Pancreas (tissue), 10 donors: ENCODE measurements around the gene HOMEZ. TPM values are rescaled to one million over a fixed set of nuclear protein-coding genes. Genes with fewer than 3 reads are reported as not detected.

Source experiments
- ATAC-seq, 4 donors: fragments of 200-7000 bp; cut with Tn5 transposase; one replicate each; pipeline versions ENCODE4 v1.8.0 to v1.9.1; 2020; ENCODE audit warnings: mild to moderate bottlenecking in 4 of 4, moderate library complexity in 4 of 4
- DNase-seq, 6 donors: peaks; one replicate each; pipeline ENCODE4 v3.0.0-alpha.2; 2020
- FAIRE-seq: peaks from 2 replicates; lab custom pipeline; 2012; peaks lifted over from hg19 to GRCh38; lab: Jason Lieb, UNC
- H3K27ac ChIP-seq, 4 donors: fragments of 200-600 bp; sonication (generic); 1 replicate in 3 of 4; 2 replicates in 1 of 4; pipeline versions ENCODE4 v1.5.0 to v1.8.0; 2020
- H3K27me3 ChIP-seq, 4 donors: fragments of 200-600 bp; one replicate each; pipeline ENCODE4 v1.8.0; 2021
- H3K36me3 ChIP-seq, 3 donors: fragments of 200-600 bp; sonication (generic) in 1 of 3; one replicate each; pipeline versions ENCODE4 v1.5.0 to v1.8.0; 2020 to 2021
- H3K4me1 ChIP-seq, 3 donors: fragments of 200-600 bp; one replicate each; pipeline ENCODE4 v1.8.0; 2021
- H3K4me3 ChIP-seq, 4 donors: fragments of 200-600 bp; sonication (generic) in 2 of 4; one replicate each; pipeline versions ENCODE4 v1.5.0 to v1.8.0; 2020 to 2021
- H3K9me3 ChIP-seq, 4 donors: fragments of 200-600 bp; one replicate each; pipeline ENCODE4 v1.8.0; 2021
- CTCF ChIP-seq, 4 donors: fragments of 200-600 bp; sonication (generic) in 3 of 4; IDR thresholded peaks; one replicate each; pipeline versions ENCODE4 v1.5.0 to v1.8.0; 2021; ENCODE audit warnings: antibody characterized with exemption in 4 of 4
- WGBS, 2 donors: extraction: QIAGEN DNeasy Blood & Tissue Kit; methylation state at CpG; one replicate each; pipeline ENCODE4 v1.1.7; 2013; 5-methylcytosine and 5-hydroxymethylcytosine counted together
- intact Hi-C, 3 donors: fragments of 100-400 bp; cut with DNase I; formaldehyde crosslinking; loops; one replicate each; pipeline versions ENCODE4 v1.11.1 to v1.14.2; 2022
- polyA plus RNA-seq, 2 donors: library from polyadenylated mRNA; stranded (reverse); fragments of 200-250 nt; gene quantifications; one replicate each; pipeline ENCODE4 v1.2.3, GENCODE V29; 2013
- total RNA-seq, 6 donors: library from RNA; stranded (reverse); fragmentation: NEBNext Ultra II Directional in 4 of 6; extraction: Animal tissue kit (Norgen Biotek cat#: 25700) in 4 of 6; gene quantifications; one replicate each; pipeline versions ENCODE4 v1.2.1 to v1.2.4, GENCODE V29; 2021 to 2023
- donor health status: healthy with polysubstance abuse.
- donor health status: DM: no; HTN: no; CAD: no; lungs with moderate emphysema.
- donor health status: DM: no; HTN: no; CAD: no.
- donor health status: control.
- donor health status: control.
- donor health status: Bipolar disorder and iron deficiency.
- donor health status: DM: yes; HTN: yes; CAD: no.
- donor health status: DM: no; HTN: no; CAD: no.
- donor health status: DM: no; HTN: no; CAD: no.
- donor health status: DM: yes; HTN: yes; CAD: no.

The HOMEZ gene
- total and polyA plus RNA-seq, 8 donors: 4.5 to 10.3 (median 5.7) TPM

DNA sequence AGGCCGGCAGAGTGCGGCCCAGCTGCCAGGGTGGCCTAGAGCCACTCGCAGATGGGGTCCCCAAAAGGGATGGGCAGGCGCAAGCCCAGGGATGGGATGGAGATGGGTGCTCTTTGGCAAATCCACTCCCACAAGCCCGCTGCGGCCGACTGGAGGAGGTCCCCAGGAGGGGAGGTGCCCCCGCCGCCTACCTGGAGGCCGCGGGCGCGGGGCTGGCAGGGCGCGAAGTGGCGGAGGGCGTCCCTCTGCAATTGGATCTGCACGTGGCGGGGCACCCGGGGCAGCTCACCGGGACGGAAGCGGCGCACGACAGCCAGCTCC lies 16.0 kb upstream of the HOMEZ start:
- no peak for TF ChIP-seq CTCF (IDR thresholded peaks at IDR 0.05)

DNA sequence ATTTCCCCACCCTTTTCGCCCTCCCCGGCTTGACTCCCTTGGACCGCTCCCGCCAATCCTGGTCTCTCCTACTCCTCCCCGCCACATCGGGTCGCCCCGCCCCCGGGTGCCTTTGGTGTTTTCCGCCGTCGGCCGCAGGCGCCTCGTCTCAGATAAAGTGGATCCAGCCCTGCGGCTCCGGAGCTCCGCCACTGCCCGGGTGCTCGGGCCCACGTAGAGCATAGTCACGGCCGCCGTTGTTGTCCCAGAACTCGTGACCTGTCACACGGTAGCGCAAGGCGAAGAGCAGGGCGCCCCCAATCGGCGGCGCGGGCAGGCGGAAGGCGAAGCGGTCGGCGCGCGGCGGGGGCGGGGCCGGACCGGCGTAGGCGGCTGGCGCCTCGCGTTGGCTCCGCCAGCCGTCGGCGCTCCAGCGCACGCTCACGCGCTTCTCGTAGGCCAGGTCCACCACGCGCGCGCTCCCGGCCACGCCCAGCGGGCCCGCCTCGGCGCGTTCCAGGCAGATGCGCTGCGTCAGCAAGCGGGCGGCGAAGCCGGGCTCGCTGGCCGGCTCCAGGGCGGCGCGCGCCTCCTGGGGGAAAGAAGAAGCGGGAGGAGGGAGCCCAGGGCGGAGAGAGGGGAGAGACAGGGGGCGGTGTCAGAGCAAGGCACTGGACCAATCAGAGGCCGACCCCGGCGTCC lies 15.5 kb upstream of the HOMEZ start:
- H3K4me3 ChIP-seq: peak overlapping the region; percentile 54 to 82 (median 68)
- DNase-seq (peak; percentile 97 to 99 (median 99)), ATAC-seq (peak; percentile 79 to 85 (median 84)), FAIRE-seq (no peak)
- no peaks in the 10 kb centered on the region for H3K36me3 ChIP-seq
- intact Hi-C loops: no loop called here
- H3K4me1 ChIP-seq: peaks cover 6 to 16% (median 9%) of the 10 kb centered on the region in 3 donors
- H3K9me3 ChIP-seq: no peaks in the 10 kb centered on the region
- 0 to 1% methylated on average over 60 to 86 of the region's 87 CpGs for WGBS, 2 donors
- peak; percentile 48 to 57 (median 52) for TF ChIP-seq CTCF (IDR thresholded peaks at IDR 0.05)
- H3K27me3 ChIP-seq: no peaks in the 10 kb centered on the region
- peak overlapping the region; percentile 95 to 98 (median 98) for H3K27ac ChIP-seq

More for the DNA sequence above, 16.0 kb upstream of the HOMEZ start:
- peak overlapping the region; percentile 95 to 98 (median 98) for H3K27ac ChIP-seq
- H3K9me3 ChIP-seq: no peaks in the 10 kb centered on the region
- DNase-seq (no peak), ATAC-seq (peak; percentile 5 to 24 (median 9)), FAIRE-seq (no peak)
- H3K36me3 ChIP-seq: no peaks in the 10 kb centered on the region
- H3K4me1 ChIP-seq: peaks cover 6 to 16% (median 9%) of the 10 kb centered on the region in 3 donors
- H3K4me3 ChIP-seq: peak overlapping the region; percentile 54 to 82 (median 68)
- intact Hi-C loops: no loop called here
- H3K27me3 ChIP-seq: no peaks in the 10 kb centered on the region
- WGBS, 2 donors: 0 to 1% methylated on average over 15 to 25 of the region's 25 CpGs

- peaks cover under 1 to 11% (median 3%) of the 10 kb centered on the region in 3 donors for H3K4me1 ChIP-seq
- H3K4me3 ChIP-seq: peak overlapping the region; percentile 29 to 82 (median 66)
- no peaks in the 10 kb centered on the region for H3K27me3 ChIP-seq
- H3K9me3 ChIP-seq: no peaks in the 10 kb centered on the region
- 1% methylated on average over 13 of the region's 13 CpGs for WGBS, 2 donors
- TF ChIP-seq CTCF (IDR thresholded peaks at IDR 0.05): no peak
- ATAC-seq (no peak), DNase-seq (peak in 3 of 6 donors; percentile 45 to 52 (median 50)), FAIRE-seq (no peak)
- H3K27ac ChIP-seq: peak overlapping the region; percentile 63 to 97 (median 94)
- intact Hi-C loops: no loop called here
- H3K36me3 ChIP-seq: no peaks in the 10 kb centered on the region
Measured at GRCh38 chr14:23300687-23301223, 14.8 kb upstream of the HOMEZ start.

DNA sequence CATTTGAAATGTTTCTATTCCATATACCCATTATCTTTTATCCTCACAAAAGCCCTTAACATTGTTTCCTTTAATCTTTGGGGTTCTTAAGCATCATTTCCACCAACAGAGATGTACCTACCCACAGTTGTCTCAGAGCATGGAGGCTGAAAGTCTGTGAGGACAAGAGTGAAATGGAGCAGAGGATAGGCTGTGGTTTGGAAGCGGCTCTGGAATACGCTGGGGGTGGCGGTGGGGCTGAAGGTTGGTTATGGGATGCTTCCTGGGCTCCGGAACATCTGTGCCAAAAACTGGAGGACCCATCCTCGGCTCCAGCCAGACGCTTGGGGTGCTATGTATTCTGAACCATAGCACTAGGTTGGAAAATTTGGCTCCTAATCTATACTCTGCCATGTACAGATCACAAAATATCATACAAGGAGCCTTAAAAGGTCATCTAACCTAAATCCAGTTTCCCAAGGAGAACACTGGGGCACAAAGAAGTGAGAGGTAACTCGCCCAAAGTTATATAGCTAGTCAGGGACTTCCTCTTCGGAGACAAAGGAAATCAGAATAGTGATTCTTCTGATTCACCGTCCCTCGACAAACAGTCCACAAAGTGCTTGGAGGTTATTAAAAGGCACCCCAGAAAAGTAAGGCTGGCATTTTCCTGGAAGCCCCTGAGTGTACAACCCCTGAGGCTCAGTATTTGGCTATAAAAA lies 14.2 kb upstream of the HOMEZ start:
- Histone ChIP-seq H3K27ac (peak overlapping the region; percentile 63 to 97 (median 94)), H3K27me3 (no peaks in the 10 kb centered on the region), H3K9me3 (no peaks in the 10 kb centered on the region), H3K36me3 (no peaks in the 10 kb centered on the region), H3K4me1 (peaks cover 0 to 10% (median 0%) of the 10 kb centered on the region in 3 donors), H3K4me3 (peak overlapping the region; percentile 29 to 82 (median 66))
- ATAC-seq (no peak), DNase-seq (peak in 1 of 6 donors; percentile 30), FAIRE-seq (no peak)
- no peak for TF ChIP-seq CTCF (IDR thresholded peaks at IDR 0.05)
- intact Hi-C loops: no loop called here
- 69 to 74% methylated on average over 10 of the region's 10 CpGs for WGBS, 2 donors
